HepG2 (cell line): ENCODE measurements around the gene PPP1R27. TPM values are rescaled to one million over a fixed set of nuclear protein-coding genes. Genes with fewer than 3 reads are reported as not detected.
A peak's percentile ranks its signal among the peaks of the same experiment; 100 is the strongest.

Experiments
- ATAC-seq: fragments of 200-7000 bp; cut with Tn5 transposase; 3 replicates; pipeline ENCODE4 v1.9.1; 2020; ENCODE audit warnings: mild to moderate bottlenecking, moderate library complexity
- BruUV-seq: library from RNA; stranded (reverse); fragments of 400-500 nt; replicated peaks from 2 replicates; lab custom pipeline; 2021; lab: Mats Ljungman, UMichigan
- CTCF ChIA-PET: fragments of 300-600 bp; formaldehyde crosslinking; extraction: SDS; loops from one replicate; lab custom pipeline; 2021; ENCODE audit warnings: low total read pairs, inconsistent platforms, low intra/inter-chr PET ratio; lab: Yijun Ruan, JAX
- POLR2A ChIA-PET: fragments of 350-600 bp; sonication (Branson Sonifier 250); formaldehyde crosslinking; loops from one replicate; lab custom pipeline; 2020; ENCODE audit warnings: antibody characterized with exemption, inconsistent platforms; lab: Yijun Ruan, JAX
- DNase-seq: peaks from one replicate; pipeline ENCODE4 v3.0.0-alpha.2; 2015; ENCODE audit warnings: low spot score
- FAIRE-seq: peaks from 3 replicates; lab custom pipeline; 2011; peaks lifted over from hg19 to GRCh38; lab: Jason Lieb, UNC
- H2AFZ ChIP-seq: one replicate; pipeline ENCODE4 v1.6.1; 2011; ENCODE audit warnings: low read length, inconsistent platforms
- H3K27ac ChIP-seq: fragments of 300-600 bp; 3 replicates; pipeline ENCODE4 v1.8.0; 2011; ENCODE audit warnings: mixed run types, mild to moderate bottlenecking, mixed read lengths, low read length, inconsistent platforms; ENCODE audit not compliant: insufficient read depth; ENCODE audit errors: extremely low read length
- H3K27me3 ChIP-seq, 2 experiments: fragments of 200-600 bp in 1 of 2; 2 replicates in 1 of 2; 3 replicates in 1 of 2; pipeline versions ENCODE4 v1.6.0 to v1.8.0; 2011; ENCODE audit warnings: low read length in 2 of 2, mild to moderate bottlenecking in 2 of 2, moderate library complexity in 2 of 2, inconsistent platforms in 1 of 2; ENCODE audit not compliant: insufficient read depth in 2 of 2, control insufficient read depth in 1 of 2
- H3K36me3 ChIP-seq, 2 experiments: fragments of 200-600 bp in 1 of 2; replicated peaks in 1 of 2; 2 replicates in 1 of 2; 3 replicates in 1 of 2; pipeline versions ENCODE4 v1.5.1 to v1.8.0; 2011; ENCODE audit warnings: low read length in 2 of 2, inconsistent platforms in 1 of 2; ENCODE audit not compliant: insufficient read depth in 2 of 2, control insufficient read depth in 1 of 2
- H3K4me1 ChIP-seq: 2 replicates; pipeline ENCODE4 v1.5.1; 2012; ENCODE audit warnings: low read length, inconsistent platforms; ENCODE audit not compliant: insufficient read depth
- H3K4me2 ChIP-seq: 2 replicates; pipeline ENCODE4 v1.6.0; 2011; ENCODE audit warnings: low read depth, low read length, inconsistent platforms
- H3K4me3 ChIP-seq, 3 experiments: fragments of 200-600 bp in 1 of 3; sonication (generic), shearing (Covaris generic) in 1 of 3; replicated peaks in 1 of 3; 2 replicates each; pipeline ENCODE4 v1.5.1; 2011 to 2016; ENCODE audit warnings: low read length in 3 of 3, inconsistent platforms in 2 of 3, low read depth in 2 of 3, mild to moderate bottlenecking in 2 of 3, control low read depth in 1 of 3, mixed read lengths in 1 of 3; ENCODE audit not compliant: insufficient read depth in 1 of 3
- H3K79me2 ChIP-seq: one replicate; pipeline ENCODE4 v1.6.1; 2011; ENCODE audit warnings: low read length, inconsistent platforms; ENCODE audit not compliant: insufficient read depth
- H3K9ac ChIP-seq: 2 replicates; pipeline ENCODE4 v1.6.0; 2011; ENCODE audit warnings: mild to moderate bottlenecking, low read depth, low read length, inconsistent platforms; ENCODE audit not compliant: insufficient read depth
- H3K9me3 ChIP-seq: 2 replicates; pipeline ENCODE4 v1.5.1; 2012; ENCODE audit warnings: mild to moderate bottlenecking, low read length
- H4K20me1 ChIP-seq: 2 replicates; pipeline ENCODE4 v1.6.0; 2011; ENCODE audit warnings: inconsistent platforms, mild to moderate bottlenecking, low read length, moderate library complexity; ENCODE audit not compliant: insufficient read depth
- ADNP ChIP-seq: sonication (generic); formaldehyde crosslinking; IDR thresholded peaks from 2 replicates; pipeline ENCODE4 v1.4.0; 2020; ENCODE audit warnings: missing genetic modification reagents
- FOXO1 ChIP-seq: sonication (generic); formaldehyde crosslinking; IDR thresholded peaks from 2 replicates; pipeline ENCODE4 v1.4.0; 2020; ENCODE audit warnings: missing genetic modification reagents
- KDM5A ChIP-seq: fragments of 200-600 bp; sonication (generic); IDR thresholded peaks from 2 replicates; pipeline ENCODE4 v1.7.0; 2018; ENCODE audit warnings: antibody characterized with exemption, mild to moderate bottlenecking, low read length, borderline replicate concordance
- SMAD9 ChIP-seq: sonication (generic); formaldehyde crosslinking; IDR thresholded peaks from 2 replicates; pipeline ENCODE4 v1.5.1; 2020; ENCODE audit warnings: mild to moderate bottlenecking, missing genetic modification reagents
- SNAI1 ChIP-seq: sonication (generic); formaldehyde crosslinking; IDR thresholded peaks from 2 replicates; pipeline ENCODE4 v1.5.0; 2020; ENCODE audit warnings: mild to moderate bottlenecking, missing genetic modification reagents, borderline replicate concordance
- SRSF1 ChIP-seq: fragments of 200-400 bp; formaldehyde crosslinking; optimal IDR thresholded peaks from 2 replicates; pipeline ENCODE3; 2017; ENCODE audit warnings: mild to moderate bottlenecking, low read depth, low read length, moderate library complexity
- ZNF160 ChIP-seq: sonication (generic); formaldehyde crosslinking; IDR thresholded peaks from 2 replicates; pipeline ENCODE4 v1.8.0; 2022; ENCODE audit warnings: mild to moderate bottlenecking, inconsistent platforms, missing genetic modification reagents
- ZNF337 ChIP-seq: sonication (generic); formaldehyde crosslinking; IDR thresholded peaks from 2 replicates; pipeline ENCODE4 v1.5.1; 2020; ENCODE audit warnings: missing genetic modification reagents, low read depth, mild to moderate bottlenecking, borderline replicate concordance
- ZNF713 ChIP-seq: sonication (generic); formaldehyde crosslinking; IDR thresholded peaks from 2 replicates; pipeline ENCODE4 v1.4.0; 2020; ENCODE audit warnings: mild to moderate bottlenecking, missing genetic modification reagents
- WGBS: methylation state at CpG from one replicate; pipeline ENCODE4 v1.1.6; 2017; ENCODE audit warnings: low lambda C conversion rate; 5-methylcytosine and 5-hydroxymethylcytosine counted together
- in situ Hi-C: cut with HindIII; loops from 2 replicates; pipeline ENCODE4 v1.10.0; 2017; ENCODE audit warnings: low pct_unique_long_range_greater_than_20kb; ENCODE audit not compliant: extremely low pct_ligation_motif_present
- intact Hi-C: fragments of 100-400 bp; cut with micrococcal nuclease; formaldehyde crosslinking; loops from one replicate; pipeline ENCODE4 v1.10.0; 2022; ENCODE audit not compliant: unreplicated experiment
- polyA plus RNA-seq, 8 experiments: library from polyadenylated mRNA; depleted of rRNA in 3 of 8; stranded (reverse) in 7 of 8; unstranded in 1 of 8; fragments of >200 nt; fragmentation: Illumina TruSeq in 4 of 8; extraction: Trizol in 4 of 8; gene quantifications; 2 replicates each; pipeline versions ENCODE4 v1.2.1 to v1.2.3, GENCODE V29; 2011 to 2016; ENCODE audit warnings: low read depth in 4 of 8, missing spikeins in 1 of 8, mixed read lengths in 1 of 8; ENCODE audit not compliant: insufficient read depth in 1 of 8
- total RNA-seq, 5 experiments: library from RNA; depleted of rRNA; stranded (reverse); fragments of >200 nt; fragmentation: Illumina TruSeq; extraction: Trizol; gene quantifications; 2 replicates each; pipeline ENCODE4 v1.2.3, GENCODE V29; 2016; ENCODE audit warnings: low read depth in 1 of 5
- TF ChIP-seq, protein P1 (sequence below): sonication (generic); formaldehyde crosslinking; conservative IDR thresholded peaks from 2 replicates; pipeline ENCODE4 v1.8.1; 2023; ENCODE audit warnings: missing genetic modification reagents
- TF ChIP-seq, protein P2 (sequence below): sonication (generic); formaldehyde crosslinking; IDR thresholded peaks from 2 replicates; pipeline ENCODE4 v1.4.0; 2020; ENCODE audit warnings: missing genetic modification reagents
- TF ChIP-seq, protein P3 (sequence below): sonication (generic); formaldehyde crosslinking; IDR thresholded peaks from 2 replicates; pipeline ENCODE4 v1.5.1; 2020; ENCODE audit warnings: missing genetic modification reagents, mild to moderate bottlenecking, borderline replicate concordance
- TF ChIP-seq, protein P4 (sequence below): sonication (generic); formaldehyde crosslinking; IDR thresholded peaks from 2 replicates; pipeline ENCODE4 v1.9.0; 2021; ENCODE audit warnings: missing genetic modification reagents, borderline replicate concordance

PPP1R27 gene
- total and polyA plus RNA-seq, 2 of the 13 experiments (the other 11 are each of a cell fraction or from before 2014, with no cell fraction given): 0.17 to 1.00 TPM

DNA sequence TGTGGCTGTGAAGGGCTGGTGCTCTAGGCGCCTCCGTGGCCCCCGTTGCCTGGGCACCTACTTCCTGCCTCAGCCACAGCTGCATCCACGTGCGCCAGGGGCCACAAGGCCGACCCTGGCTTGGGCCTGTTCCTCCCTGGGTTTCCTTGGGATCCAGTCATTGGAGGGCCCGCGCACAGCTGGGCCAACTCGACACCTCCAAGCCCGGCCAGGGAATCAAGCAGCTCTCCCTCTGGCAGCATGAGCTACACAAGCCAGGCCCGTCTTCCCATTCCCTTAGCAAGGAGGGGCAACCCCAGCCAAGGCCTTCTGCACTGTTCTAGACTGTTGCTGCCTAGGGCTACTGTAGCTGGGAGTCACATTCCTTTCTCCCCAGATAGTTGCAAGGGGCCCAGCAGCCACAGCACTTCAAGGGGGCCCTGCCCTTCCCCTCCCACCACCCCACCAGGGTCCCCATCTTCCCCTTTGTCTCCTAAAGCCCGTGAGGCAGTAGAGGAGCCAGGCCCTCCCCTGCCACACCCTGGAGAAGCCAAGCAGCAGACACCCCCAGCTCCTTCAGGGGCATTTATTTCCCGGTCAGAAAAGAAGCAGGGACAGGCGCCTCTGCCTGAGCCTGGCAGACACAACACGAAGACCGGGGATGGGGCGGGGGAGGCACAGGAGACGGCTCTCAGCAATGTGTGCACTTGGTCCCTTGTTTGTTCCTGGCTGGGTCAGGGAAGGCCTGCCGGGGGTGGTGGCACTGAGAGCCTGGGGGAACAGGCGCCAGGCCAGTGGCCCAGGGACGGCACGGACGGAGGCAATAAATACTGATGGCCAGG, 32.5 kb upstream of the PPP1R27 start:
- no peak for FAIRE-seq
- Histone ChIP-seq H3K9ac (peak overlapping the region; percentile 1; the same call in 1 of the 2 replicates), H2AFZ (no peak overlapping the region), H3K4me2 (no peak overlapping the region), H3K4me3 (no peak overlapping the region), H3K27me3 (no peaks in the 10 kb centered on the region), H3K4me1 (peaks cover 89% of the 10 kb centered on the region), H3K36me3 (peaks cover 18 to 39% of the 10 kb centered on the region in 2 experiments), H3K9me3 (no peaks in the 10 kb centered on the region), H4K20me1 (peaks cover 53% of the 10 kb centered on the region; the same call in 1 of the 2 replicates), H3K79me2 (peaks cover 45% of the 10 kb centered on the region), H3K27ac (peak overlapping the region; percentile 61)
- BruUV-seq: no TSS peak
- ChIA-PET POLR2A (interaction anchor here (0.6 to 3.8 kb wide), 13 partner anchors 9 to 237 kb away, joined by 3 to 15 read pairs (median 3); partner anchors contain the start of genes CENPX, LRRC45 and MCRIP1), CTCF (no interaction called here)
- in situ Hi-C loops (no loop called here), intact Hi-C loops (loop anchor here (5.0 kb wide), 1 partner anchor 155 kb away; the partner anchor contains the start of genes CENPX and LRRC45)
- ATAC-seq: peak; percentile 9
- DNase-seq: peak; percentile 50
- 80% methylated on average over 23 of the region's 23 CpGs for WGBS
- TF ChIP-seq SMAD9 (CRISPR knock-in tag) (no peak), KDM5A (no peak), SNAI1 (CRISPR knock-in tag) (0 out of 2 replicates have a peak, but pooled peaks have one; percentile 21), FOXO1 (peak; percentile 48; the same call in 1 of the 2 replicates), ZNF160 (peak; percentile 45; the same call in 1 of the 2 replicates), ZNF337 (CRISPR knock-in tag) (no peak), ZNF713 (CRISPR knock-in tag) (0 out of 2 replicates have a peak, but pooled peaks have one; percentile 71), SRSF1 (peak; percentile 97), ADNP (no peak)
- TF ChIP-seq, protein P1, sequence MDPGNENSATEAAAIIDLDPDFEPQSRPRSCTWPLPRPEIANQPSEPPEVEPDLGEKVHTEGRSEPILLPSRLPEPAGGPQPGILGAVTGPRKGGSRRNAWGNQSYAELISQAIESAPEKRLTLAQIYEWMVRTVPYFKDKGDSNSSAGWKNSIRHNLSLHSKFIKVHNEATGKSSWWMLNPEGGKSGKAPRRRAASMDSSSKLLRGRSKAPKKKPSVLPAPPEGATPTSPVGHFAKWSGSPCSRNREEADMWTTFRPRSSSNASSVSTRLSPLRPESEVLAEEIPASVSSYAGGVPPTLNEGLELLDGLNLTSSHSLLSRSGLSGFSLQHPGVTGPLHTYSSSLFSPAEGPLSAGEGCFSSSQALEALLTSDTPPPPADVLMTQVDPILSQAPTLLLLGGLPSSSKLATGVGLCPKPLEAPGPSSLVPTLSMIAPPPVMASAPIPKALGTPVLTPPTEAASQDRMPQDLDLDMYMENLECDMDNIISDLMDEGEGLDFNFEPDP (CRISPR knock-in tag): no peak
- TF ChIP-seq, protein P2, sequence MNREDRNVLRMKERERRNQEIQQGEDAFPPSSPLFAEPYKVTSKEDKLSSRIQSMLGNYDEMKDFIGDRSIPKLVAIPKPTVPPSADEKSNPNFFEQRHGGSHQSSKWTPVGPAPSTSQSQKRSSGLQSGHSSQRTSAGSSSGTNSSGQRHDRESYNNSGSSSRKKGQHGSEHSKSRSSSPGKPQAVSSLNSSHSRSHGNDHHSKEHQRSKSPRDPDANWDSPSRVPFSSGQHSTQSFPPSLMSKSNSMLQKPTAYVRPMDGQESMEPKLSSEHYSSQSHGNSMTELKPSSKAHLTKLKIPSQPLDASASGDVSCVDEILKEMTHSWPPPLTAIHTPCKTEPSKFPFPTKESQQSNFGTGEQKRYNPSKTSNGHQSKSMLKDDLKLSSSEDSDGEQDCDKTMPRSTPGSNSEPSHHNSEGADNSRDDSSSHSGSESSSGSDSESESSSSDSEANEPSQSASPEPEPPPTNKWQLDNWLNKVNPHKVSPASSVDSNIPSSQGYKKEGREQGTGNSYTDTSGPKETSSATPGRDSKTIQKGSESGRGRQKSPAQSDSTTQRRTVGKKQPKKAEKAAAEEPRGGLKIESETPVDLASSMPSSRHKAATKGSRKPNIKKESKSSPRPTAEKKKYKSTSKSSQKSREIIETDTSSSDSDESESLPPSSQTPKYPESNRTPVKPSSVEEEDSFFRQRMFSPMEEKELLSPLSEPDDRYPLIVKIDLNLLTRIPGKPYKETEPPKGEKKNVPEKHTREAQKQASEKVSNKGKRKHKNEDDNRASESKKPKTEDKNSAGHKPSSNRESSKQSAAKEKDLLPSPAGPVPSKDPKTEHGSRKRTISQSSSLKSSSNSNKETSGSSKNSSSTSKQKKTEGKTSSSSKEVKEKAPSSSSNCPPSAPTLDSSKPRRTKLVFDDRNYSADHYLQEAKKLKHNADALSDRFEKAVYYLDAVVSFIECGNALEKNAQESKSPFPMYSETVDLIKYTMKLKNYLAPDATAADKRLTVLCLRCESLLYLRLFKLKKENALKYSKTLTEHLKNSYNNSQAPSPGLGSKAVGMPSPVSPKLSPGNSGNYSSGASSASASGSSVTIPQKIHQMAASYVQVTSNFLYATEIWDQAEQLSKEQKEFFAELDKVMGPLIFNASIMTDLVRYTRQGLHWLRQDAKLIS (CRISPR knock-in tag): peak; percentile 28
- TF ChIP-seq, protein P3, sequence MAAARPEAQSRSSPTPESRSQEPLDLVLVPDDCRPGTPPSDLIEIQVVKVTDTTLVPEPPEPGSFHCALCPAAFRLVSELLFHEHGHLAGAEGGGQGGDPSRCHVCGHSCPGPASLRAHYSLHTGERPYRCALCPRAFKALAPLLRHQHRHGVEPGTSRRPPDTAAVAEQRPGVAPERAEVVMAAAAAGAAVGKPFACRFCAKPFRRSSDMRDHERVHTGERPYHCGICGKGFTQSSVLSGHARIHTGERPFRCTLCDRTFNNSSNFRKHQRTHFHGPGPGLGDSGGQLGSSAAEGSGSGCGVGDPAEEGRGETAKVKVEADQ: no peak
- TF ChIP-seq, protein P4, sequence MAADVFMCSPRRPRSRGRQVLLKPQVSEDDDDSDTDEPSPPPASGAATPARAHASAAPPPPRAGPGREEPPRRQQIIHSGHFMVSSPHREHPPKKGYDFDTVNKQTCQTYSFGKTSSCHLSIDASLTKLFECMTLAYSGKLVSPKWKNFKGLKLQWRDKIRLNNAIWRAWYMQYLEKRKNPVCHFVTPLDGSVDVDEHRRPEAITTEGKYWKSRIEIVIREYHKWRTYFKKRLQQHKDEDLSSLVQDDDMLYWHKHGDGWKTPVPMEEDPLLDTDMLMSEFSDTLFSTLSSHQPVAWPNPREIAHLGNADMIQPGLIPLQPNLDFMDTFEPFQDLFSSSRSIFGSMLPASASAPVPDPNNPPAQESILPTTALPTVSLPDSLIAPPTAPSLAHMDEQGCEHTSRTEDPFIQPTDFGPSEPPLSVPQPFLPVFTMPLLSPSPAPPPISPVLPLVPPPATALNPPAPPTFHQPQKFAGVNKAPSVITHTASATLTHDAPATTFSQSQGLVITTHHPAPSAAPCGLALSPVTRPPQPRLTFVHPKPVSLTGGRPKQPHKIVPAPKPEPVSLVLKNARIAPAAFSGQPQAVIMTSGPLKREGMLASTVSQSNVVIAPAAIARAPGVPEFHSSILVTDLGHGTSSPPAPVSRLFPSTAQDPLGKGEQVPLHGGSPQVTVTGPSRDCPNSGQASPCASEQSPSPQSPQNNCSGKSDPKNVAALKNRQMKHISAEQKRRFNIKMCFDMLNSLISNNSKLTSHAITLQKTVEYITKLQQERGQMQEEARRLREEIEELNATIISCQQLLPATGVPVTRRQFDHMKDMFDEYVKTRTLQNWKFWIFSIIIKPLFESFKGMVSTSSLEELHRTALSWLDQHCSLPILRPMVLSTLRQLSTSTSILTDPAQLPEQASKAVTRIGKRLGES: peak; percentile 63; the same call in 1 of the 2 replicates
